COR-L47 (cell line): ENCODE measurements around the gene NTN5.
"Not testable (repeated sequence)": the region's sequence is repeated elsewhere in the genome, so short reads cannot be mapped to it uniquely, and the experiment has no call there.

ENCODE experiments used
- DNase-seq: peaks from one replicate; lab custom pipeline; 2025; lab: John Stamatoyannopoulos, UW

Gene NTN5

DNA sequence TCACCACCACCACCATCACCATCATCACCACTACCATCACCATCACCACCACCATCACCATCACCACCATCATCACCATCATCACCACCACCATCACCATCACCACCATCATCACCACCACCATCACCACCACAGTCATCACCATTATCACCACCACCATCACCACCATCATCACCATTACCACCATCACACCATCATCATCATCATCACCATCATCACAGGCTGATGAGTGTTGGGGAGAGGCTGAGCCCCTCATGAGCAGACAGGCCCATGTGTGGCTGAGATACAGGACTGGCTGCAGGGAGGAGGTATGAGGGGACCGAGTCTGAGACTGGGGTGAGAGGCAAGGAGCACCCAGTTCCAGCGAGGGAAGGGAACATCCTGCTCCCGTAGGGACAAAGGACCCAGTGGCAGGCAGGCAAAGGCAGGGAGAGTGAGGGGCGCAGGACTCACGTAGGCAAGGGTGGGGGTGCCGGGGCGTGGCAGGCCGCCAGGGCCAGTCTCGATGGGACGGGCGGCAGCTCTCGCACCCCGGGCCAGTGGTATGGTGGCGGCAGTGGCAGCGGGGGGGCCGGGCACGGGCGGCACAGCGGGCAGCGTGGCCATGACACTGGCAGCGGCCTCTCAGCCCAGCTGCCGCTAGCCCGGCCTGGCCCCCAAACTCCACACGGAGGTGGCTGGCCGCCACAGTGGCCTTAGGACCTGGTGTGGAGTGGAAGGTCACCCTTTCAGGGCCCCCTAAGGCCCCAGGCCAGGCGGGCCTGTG, 2.7 kb downstream of the NTN5 start:
- no peak for DNase-seq

DNA sequence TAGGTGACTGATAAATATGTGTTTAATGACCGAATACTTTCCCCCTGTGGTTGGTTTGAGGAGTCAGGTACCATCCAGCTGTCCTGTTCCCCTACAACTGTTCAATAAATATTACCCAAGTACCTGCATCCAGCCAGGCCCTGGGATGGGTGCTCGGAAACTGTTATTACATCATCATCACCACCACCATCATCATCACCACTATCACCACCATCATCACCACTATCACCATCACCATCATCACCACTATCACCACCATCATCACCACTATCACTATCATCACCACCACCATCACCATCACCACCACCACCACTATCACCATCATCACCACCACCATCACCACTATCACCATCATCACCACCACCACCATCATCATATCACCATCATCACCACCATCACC, 4.1 kb downstream of the NTN5 start:
- no peak for DNase-seq

DNA sequence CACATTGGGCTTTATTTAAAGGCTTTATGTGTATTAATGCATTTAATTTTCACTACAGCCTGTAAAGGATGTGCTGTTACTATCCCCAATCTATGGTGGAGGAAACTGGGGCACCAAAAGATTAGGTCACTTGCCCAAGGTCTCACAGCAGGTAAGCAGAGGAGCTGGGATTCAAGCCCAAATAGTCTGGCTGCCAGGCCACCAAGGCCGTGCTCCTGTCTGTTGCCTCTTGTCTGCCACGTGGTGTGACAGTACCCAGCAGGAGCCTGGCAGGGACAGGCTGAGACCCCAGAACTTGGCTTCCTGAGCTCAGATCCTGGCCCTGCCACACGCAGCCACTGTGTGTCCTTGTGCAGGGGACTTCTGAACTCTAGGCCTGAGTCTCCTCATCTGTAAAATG, 4.5 kb downstream of the NTN5 start:
- DNase-seq: no peak

DNA sequence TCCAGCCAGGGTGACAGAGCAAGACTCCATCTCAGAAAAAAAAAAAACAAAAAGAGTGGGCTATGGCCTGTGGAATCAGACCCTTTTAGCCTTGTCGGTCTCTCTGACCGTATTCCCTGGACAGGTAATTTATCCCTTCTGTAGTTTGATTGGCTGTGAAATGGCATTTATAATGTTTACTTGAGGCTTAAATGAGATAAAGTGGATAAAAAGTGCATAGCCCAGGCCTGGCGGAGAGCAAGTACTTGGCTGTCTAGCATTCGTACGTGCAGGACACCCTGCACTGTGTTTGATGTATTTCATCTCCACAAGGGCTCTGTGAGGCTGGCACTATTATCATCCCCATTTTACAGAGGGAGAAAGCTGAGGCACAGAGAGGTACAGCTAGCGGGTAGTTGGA, 7.0 kb downstream of the NTN5 start:
- no peak for DNase-seq

DNA sequence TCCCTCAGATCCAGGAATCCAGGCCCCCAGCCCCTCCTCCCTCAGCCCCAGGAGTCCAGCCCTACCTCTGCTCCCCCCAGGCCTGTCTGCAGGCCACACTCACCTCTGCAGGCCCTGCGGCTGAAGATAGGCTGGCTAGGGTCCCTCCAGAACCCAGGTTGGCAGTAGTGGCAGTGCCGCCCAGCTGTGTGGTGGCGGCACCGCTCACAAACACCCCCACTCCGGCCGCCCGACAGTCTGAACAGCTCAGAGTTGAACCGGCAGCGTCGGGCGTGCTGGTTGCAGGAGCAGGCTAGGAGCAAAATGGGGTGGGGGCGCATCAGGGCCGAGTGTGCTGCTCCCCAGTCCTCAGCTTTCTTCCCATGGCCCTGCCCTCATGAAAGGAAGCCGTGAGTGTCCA, 8.3 kb downstream of the NTN5 start:
- DNase-seq: no peak

GRCh38 chr19:48663667-48664066, 9.2 kb downstream of the NTN5 start:
- DNase-seq: no peak

DNA sequence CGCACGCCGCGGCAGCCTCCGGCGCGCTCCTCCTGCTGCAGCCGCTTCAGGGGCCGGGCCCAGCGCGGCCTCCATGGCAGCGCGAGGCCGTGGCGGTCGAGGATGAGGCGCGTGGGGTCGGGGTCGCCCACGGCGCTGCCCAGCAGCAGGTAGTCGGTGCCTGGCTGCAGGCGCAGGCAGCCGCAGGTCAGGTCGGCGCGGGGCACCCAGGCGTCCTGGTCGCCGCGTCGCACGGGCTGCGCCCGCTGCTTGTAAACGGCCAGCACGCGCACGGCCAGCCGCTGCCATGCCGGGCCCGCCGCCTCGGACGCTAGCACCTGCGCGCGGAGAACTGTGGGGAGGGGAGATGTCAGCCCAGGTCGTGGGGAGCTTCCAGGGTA, 11.1 kb downstream of the NTN5 start:
- DNase-seq: no peak

DNA sequence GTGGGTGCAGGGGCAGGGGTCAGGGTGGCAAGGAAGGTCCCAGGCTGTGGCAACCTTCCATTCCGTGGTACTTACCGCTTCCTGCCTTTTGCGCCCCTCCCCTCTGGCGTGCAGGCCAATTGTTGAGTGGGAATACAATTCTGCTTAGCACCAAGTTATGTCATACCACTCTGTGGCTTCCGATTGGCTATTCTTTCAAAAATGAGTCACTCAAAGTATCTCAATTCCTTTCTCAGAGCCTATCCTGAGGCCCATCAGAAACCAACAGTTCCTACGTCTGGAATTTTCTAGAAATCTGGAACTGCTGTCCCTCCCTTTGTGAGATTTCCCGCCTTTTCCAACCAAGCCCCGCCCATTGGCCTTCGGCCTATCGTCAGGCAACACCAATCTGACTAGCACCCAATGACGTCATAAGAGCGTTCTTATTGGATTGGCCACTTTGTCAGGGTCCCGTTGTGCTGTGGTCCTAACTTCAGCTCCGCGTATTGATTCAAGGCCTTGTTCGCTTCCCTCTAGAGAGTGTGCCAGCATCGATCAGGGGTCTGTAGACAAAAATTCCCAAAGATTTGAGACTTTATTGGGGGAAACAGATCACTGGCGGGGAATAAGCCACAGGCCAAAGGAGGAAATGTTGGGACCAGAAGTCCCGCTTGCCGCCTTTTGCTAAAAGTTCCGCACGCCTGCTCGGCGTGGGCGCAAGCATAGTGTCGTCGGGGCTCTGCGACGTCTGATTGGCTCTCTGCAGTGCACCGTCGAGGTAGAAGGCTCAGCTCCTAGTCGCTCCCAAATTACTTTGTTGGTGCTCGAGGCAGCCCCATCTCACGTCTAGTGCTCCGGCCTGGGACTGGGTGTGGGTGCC, 11.7 kb downstream of the NTN5 start:
- DNase-seq: peak; percentile 40

DNA sequence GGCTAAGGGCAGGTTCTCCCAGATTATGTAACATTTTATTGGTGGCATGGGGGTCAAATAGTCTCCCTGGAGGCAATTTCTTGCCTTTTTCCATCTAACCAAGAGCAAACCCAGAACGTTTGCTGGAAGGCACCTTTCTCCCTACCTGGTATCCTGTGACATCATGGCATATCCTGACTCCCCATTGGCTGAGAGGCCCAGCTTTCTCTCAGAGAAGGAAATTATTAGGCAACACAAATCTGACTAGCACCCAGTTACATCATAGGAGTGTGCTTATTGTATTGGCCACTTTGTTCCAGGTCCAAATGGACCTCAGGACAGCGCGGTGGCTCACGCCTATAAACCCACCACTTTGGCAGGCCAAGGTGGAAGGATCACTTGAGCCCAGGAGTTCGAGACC, 13.0 kb downstream of the NTN5 start:
- no peak for DNase-seq

DNA sequence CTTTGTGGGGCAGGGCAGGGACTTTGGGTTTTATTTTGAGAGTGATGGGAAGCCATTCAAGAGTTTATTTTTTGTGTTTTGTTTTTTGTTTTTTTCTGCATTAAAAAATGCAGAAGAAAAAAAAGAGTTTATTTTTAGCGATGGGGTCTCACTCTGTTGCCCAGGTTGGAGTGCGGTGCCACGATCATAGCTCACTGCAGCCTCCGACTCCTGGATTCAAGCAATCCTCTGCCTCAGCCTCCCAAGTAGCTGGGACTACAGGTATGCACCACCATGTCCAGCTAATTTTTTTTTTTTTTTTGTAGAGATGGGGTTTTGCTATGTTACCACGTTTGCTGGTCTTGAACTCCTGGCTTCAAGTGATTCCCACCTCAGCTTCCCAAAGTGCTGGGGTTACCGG, 14.3 kb downstream of the NTN5 start:
- no peak for DNase-seq

GRCh38 chr19:48657828-48658227, 15.0 kb downstream of the NTN5 start:
- not testable (repeated sequence) for DNase-seq

- DNase-seq: no peak
Measured at GRCh38 chr19:48656840-48657474, 15.9 kb downstream of the NTN5 start.

DNA sequence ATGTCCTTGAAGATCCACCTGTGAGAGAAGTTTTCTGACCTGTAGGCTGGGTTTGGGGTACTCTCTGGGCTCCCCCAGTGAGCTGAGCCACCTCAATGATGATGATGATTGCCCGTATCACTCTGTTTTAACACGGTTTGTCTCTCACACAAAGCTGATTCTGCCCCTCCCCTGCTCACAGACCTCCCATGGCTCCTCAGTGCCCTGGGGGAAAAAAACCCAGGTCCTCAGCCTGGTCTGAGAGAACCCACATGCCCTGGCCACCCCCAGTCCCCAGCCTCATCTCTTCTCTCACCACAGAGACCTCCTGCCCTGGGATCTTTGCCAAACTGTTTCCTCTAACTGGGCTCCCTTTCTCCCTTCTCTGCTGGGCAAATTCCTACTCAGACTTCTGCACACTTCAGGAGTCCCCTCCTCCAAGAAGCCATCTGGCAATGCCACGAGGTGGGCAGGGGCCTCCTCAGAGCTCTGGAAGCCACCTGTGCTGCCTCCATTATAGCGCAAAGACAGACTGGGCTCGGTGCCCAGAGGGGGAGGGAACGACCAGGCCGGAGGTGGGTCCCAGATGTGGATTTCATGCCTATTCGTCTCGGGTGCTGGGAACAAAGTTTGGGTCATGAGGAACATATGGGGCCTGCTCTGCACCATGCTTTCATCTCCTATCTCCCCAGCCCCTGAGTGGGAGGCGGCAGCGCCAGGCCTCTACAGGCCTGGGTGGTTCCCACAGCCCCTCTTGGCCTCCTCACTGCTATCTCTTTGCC, 18.3 kb downstream of the NTN5 start:
- peak; percentile 64 for DNase-seq

- no peak for DNase-seq
Measured at GRCh38 chr19:48651683-48652048, 21.2 kb downstream of the NTN5 start.

DNA sequence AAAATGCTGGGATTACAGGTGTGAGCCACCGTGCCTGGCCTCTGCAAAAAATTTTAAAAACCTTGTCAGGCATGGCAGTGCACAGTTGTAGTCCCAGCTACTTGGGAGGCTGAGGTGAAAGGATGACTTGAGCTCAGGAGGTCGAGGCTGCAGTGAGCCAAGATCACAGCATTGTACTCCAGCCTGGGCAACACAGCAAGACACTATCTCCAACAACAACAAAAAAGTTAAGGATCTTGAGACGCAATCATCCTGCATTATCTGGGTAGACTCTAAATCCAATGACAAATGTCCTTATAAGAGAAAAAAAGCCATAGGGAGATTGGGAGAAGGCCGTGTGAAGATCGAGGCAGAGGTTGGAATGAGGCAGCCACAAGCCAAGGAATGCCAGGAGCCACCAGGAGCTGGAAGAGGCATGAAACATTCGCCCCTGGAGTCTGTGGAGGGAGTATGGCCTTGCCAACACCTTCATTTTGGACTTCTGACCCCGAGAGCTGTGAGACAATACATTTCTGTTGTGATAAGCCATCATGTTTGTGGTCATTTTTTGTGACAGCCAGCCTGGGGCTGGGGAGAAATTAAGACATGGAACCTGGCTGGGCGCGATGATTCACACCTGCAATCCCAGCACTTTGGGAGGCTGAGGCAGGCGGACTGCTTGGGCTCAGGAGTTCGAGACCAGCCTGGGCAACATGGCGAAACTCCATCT, 21.7 kb downstream of the NTN5 start:
- no peak for DNase-seq

DNA sequence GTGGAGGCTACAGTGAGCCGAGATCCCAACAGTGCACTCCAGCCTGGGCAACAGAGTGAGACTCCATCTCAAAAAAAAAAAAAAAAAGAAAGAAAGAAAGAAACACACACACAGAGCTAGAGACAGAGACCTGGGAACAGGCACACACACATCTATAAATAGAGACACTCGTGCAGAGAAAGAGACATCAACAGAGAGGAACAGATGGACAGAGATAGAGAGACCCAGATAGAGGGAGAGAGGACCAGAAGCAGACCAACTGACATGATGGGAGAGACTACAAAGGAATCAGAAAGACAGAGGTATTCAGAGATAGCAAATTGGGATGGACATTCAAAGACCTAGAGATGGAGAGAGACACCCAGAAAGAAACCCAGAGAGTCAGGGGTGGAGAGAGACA, 24.7 kb downstream of the NTN5 start:
- no peak for DNase-seq

DNA sequence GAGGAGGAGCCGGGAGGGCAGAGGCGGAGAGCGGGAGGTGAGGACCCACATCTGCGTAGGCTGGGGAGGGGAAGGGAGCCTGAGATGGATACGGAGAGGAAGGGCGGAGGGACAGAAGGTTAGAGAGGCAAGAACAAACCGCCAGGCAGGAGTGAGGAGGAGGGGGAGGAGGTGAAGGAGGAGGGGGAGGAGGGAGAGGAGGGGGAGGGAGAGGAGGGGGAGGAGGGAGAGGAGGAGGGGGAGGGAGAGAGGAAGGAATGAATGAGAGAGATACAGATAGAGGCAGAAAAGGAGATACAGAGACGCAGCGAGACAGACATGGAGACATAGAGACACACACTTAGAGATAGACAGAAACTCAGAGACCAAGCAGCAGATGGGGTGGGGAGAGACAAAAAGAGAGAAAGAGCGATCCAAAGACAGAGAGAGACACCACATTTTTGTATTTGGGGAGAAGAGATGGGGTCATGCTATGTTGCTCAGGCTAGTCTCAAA, 26.0 kb downstream of the NTN5 start:
- no peak for DNase-seq

DNA sequence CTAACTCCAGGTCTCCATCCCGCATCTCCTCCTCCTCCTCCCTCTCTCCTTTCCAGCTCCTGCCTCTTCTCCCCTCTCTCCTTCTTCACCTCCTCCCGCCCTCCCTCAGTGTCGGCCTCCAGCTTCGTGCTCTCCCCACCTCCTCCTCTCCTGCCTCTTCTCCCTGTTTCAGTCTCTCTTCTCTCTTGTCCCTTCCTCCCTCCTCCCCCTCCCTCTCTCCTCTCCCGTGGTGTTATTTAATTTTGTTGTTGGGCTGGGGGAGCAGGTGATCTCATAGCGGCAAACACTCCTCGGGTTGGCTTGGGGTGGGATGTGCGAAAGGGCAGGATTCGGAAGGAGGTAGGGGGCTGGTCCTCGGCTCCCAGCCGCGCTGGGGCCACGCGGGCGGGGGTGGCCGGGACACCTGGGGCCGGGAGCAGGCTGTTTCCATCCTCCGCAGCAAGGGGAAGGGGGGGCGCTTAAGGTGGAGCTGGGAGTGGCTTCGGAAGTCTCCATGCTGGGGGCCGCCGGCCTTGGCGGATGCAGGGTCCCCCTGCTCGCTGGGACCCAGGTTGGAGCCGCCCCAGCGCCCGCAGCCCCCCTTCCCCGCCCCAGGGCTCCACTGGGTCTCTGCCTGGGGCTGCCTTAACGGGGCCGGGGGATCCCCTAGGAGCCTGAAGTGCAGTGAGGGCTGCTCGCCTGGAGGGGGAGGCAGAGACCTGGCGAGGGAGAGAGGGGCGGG, 26.7 kb downstream of the NTN5 start, which contains the start of gene CA11:
TSS of gene CA11 (minus strand) at position 187 of the 721 bp plus-strand sequence. CDS start 555 bp downstream, outside the sequence.
- peak; percentile 84 for DNase-seq

DNA sequence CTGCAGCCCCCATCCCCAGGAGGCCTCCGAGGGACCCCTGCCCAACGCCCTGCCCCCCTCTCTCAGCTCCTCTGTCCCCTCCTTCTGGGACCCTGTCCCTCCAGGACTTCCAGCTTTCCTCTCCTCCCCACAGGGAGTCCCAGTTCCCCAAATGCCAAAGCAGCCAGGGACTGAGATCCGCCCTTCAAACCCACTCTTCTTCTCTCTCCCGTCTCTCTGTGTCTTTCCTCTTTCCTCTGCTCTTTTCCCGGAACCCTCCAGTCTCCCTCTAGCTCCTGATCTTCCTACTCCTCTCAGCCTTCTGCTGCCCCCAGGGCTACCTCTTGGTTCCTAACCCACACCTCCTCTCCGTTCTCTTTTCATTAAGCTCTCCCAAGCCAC, 27.2 kb downstream of the NTN5 start:
- no peak for DNase-seq

GRCh38 chr19:48644839-48645619, 27.8 kb downstream of the NTN5 start:
- DNase-seq: peak; percentile 63
